ENCODE results near the gene GEN1.

GRCh38 chr2:17752892-17753802 lies 791 bp upstream of the GEN1 start:
- TF ChIP-seq EZH2phosphoT487 (IDR thresholded peaks at IDR 0.05; ENCODE audit: low read length) (no peak), EZH2 (optimal IDR thresholded peaks at IDR 0.05; ENCODE audit: low read depth, low read length) (no peak), CTCF (IDR thresholded peaks at IDR 0.05; ENCODE audit: low read length) (no peak)

Data from MM.1S (cell line).